Rectal smooth muscle tissue (tissue), 1 donor: ENCODE data around the gene MZT2B.
"Not testable (repeated sequence)": the region's sequence is repeated elsewhere in the genome, so short reads cannot be mapped to it uniquely, and the experiment has no call there.

Experiments
- H3K27ac ChIP-seq: one replicate; pipeline ENCODE4 v1.7.0; 2013; ENCODE audit warnings: low read depth, low read length, inconsistent platforms
- H3K27me3 ChIP-seq: one replicate; pipeline ENCODE4 v1.7.0; 2013; ENCODE audit warnings: low read length; ENCODE audit not compliant: control insufficient read depth, insufficient read depth
- H3K36me3 ChIP-seq: one replicate; pipeline ENCODE4 v1.7.0; 2013; ENCODE audit warnings: low read length; ENCODE audit not compliant: control insufficient read depth, insufficient read depth
- H3K4me1 ChIP-seq: one replicate; pipeline ENCODE4 v1.7.0; 2013; ENCODE audit warnings: low read length; ENCODE audit not compliant: control insufficient read depth, insufficient read depth
- H3K4me3 ChIP-seq: one replicate; pipeline ENCODE4 v1.7.0; 2013; ENCODE audit warnings: low read length
- H3K9ac ChIP-seq: one replicate; pipeline ENCODE4 v1.7.0; 2013; ENCODE audit warnings: low read length

Gene MZT2B

GRCh38 chr2:130169163-130169562 is 12.9 kb upstream of the MZT2B start:
- peaks cover 15% of the 10 kb centered on the region for H3K36me3 ChIP-seq
- H3K4me3 ChIP-seq, H3K27me3 ChIP-seq, H3K4me1 ChIP-seq, H3K27ac ChIP-seq, H3K9ac ChIP-seq: not testable (repeated sequence)

GRCh38 chr2:130169896-130170295 is 12.2 kb upstream of the MZT2B start:
- H3K27me3 ChIP-seq, result no peaks in the 10 kb centered on the region
- no peak overlapping the region for H3K27ac ChIP-seq
- no peak overlapping the region for H3K4me3 ChIP-seq
- peaks cover 14% of the 10 kb centered on the region for H3K36me3 ChIP-seq
- H3K9ac ChIP-seq, result no peak overlapping the region
- no peaks in the 10 kb centered on the region for H3K4me1 ChIP-seq

GRCh38 chr2:130174866-130175265 is 7.2 kb upstream of the MZT2B start:
- not testable (repeated sequence) for H3K27ac ChIP-seq, H3K9ac ChIP-seq, H3K4me3 ChIP-seq, H3K27me3 ChIP-seq, H3K4me1 ChIP-seq
- peaks cover 15% of the 10 kb centered on the region for H3K36me3 ChIP-seq

- H3K27ac ChIP-seq, result peak overlapping the region; percentile 91
- peak overlapping the region; percentile 99 for H3K4me3 ChIP-seq
- H3K27me3 ChIP-seq, H3K36me3 ChIP-seq, H3K4me1 ChIP-seq: not testable (repeated sequence)
- peak overlapping the region; percentile 61 for H3K9ac ChIP-seq
Measured at GRCh38 chr2:130180404-130181324, 1.4 kb upstream of the MZT2B start.

- peak within 1 kb of the TSS; percentile 91 for H3K27ac ChIP-seq
- H3K4me1 ChIP-seq, result peaks cover 4% of the 10 kb centered on the region
- H3K27me3 ChIP-seq, result no peaks in the 10 kb centered on the region
- peak within 1 kb of the TSS; percentile 73 for H3K9ac ChIP-seq
- no peaks in the 10 kb centered on the region for H3K36me3 ChIP-seq
- H3K4me3 ChIP-seq, result peak within 1 kb of the TSS; percentile 99
Measured at GRCh38 chr2:130181325-130181879, 660 bp upstream of the MZT2B start, which contains the start of gene SMPD4. SMPD4 (minus strand) TSS chr2:130181602; CDS start chr2:130176592, 5,010 bp downstream.

GRCh38 chr2:130182826-130183511 is 907 bp downstream of the MZT2B start:
- H3K27me3 ChIP-seq, H3K4me1 ChIP-seq, H3K36me3 ChIP-seq: not testable (repeated sequence)
- H3K4me3 ChIP-seq, result peak overlapping the region; percentile 71
- H3K27ac ChIP-seq, result peak overlapping the region; percentile 40
- H3K9ac ChIP-seq, result peak overlapping the region; percentile 86

GRCh38 chr2:130183512-130184373 is 1.7 kb downstream of the MZT2B start:
- peaks cover 4% of the 10 kb centered on the region for H3K4me1 ChIP-seq
- H3K27ac ChIP-seq, result peak overlapping the region; percentile 40
- H3K9ac ChIP-seq, result no peak overlapping the region

GRCh38 chr2:130185436-130185835 is 3.4 kb downstream of the MZT2B start:
- no peak overlapping the region for H3K4me3 ChIP-seq
- H3K4me1 ChIP-seq, result peaks cover 4% of the 10 kb centered on the region
- H3K27ac ChIP-seq, result no peak overlapping the region
- no peaks in the 10 kb centered on the region for H3K27me3 ChIP-seq
- H3K36me3 ChIP-seq, result no peaks in the 10 kb centered on the region
- H3K9ac ChIP-seq, result no peak overlapping the region

More at GRCh38 chr2:130183512-130184373, 1.7 kb downstream of the MZT2B start:
- Histone ChIP-seq H3K36me3 (no peaks in the 10 kb centered on the region), H3K4me3 (peak overlapping the region; percentile 71), H3K27me3 (no peaks in the 10 kb centered on the region)

GRCh38 chr2:130185896-130186295 is 3.8 kb downstream of the MZT2B start:
- Histone ChIP-seq H3K4me3 (no peak overlapping the region), H3K9ac (no peak overlapping the region), H3K27me3 (no peaks in the 10 kb centered on the region), H3K27ac (no peak overlapping the region), H3K36me3 (no peaks in the 10 kb centered on the region), H3K4me1 (peaks cover 4% of the 10 kb centered on the region)

GRCh38 chr2:130186391-130186790 is 4.3 kb downstream of the MZT2B start:
- no peak overlapping the region for H3K27ac ChIP-seq
- H3K9ac ChIP-seq, result no peak overlapping the region
- H3K36me3 ChIP-seq, result peaks cover 2% of the 10 kb centered on the region
- no peaks in the 10 kb centered on the region for H3K27me3 ChIP-seq
- H3K4me3 ChIP-seq, result no peak overlapping the region
- peaks cover 4% of the 10 kb centered on the region for H3K4me1 ChIP-seq

- H3K4me3 ChIP-seq, result no peak overlapping the region
- no peak overlapping the region for H3K27ac ChIP-seq
- no peak overlapping the region for H3K9ac ChIP-seq
- H3K27me3 ChIP-seq, result no peaks in the 10 kb centered on the region
- peaks cover 2% of the 10 kb centered on the region for H3K36me3 ChIP-seq
- H3K4me1 ChIP-seq, result peaks cover 4% of the 10 kb centered on the region
Measured at GRCh38 chr2:130187268-130187667, 5.2 kb downstream of the MZT2B start.
